SU-DHL-6 (cell line): ENCODE data around the gene STK39.

Experiments used
- H2AFZ ChIP-seq: fragments of 200-600 bp; sonication (generic); 2 replicates; pipeline ENCODE4 v1.6.1; 2014; ENCODE audit warnings: low read depth, mild to moderate bottlenecking, moderate library complexity, mixed read lengths, antibody characterized with exemption, low read length; ENCODE audit not compliant: severe bottlenecking
- H3F3A ChIP-seq: fragments of 200-600 bp; shearing (Covaris generic); 2 replicates; pipeline ENCODE4 v1.6.0; 2016; ENCODE audit warnings: antibody characterized with exemption, mild to moderate bottlenecking; ENCODE audit not compliant: insufficient read depth
- H3K27ac ChIP-seq: fragments of 200-600 bp; sonication (generic); 2 replicates; pipeline ENCODE4 v1.5.1; 2016; ENCODE audit warnings: low read depth, mild to moderate bottlenecking, low read length, moderate library complexity, mixed read lengths
- H3K27me3 ChIP-seq: fragments of 200-600 bp; sonication (generic), shearing (Covaris generic); 2 replicates; pipeline ENCODE4 v1.6.0; 2014; ENCODE audit warnings: mild to moderate bottlenecking, low read length
- H3K36me3 ChIP-seq: fragments of 200-600 bp; sonication (generic); 2 replicates; pipeline ENCODE4 v1.6.1; 2014; ENCODE audit warnings: mild to moderate bottlenecking, low read length, mixed read lengths
- H3K4me2 ChIP-seq: fragments of 300-600, 200-600 bp; shearing (Covaris generic), sonication (generic); 2 replicates; pipeline ENCODE4 v1.6.0; 2014; ENCODE audit warnings: low read length, low read depth, mild to moderate bottlenecking; ENCODE audit not compliant: poor library complexity, severe bottlenecking
- H3K4me3 ChIP-seq: fragments of 200-600 bp; sonication (generic); 2 replicates; pipeline ENCODE4 v1.5.1; 2014; ENCODE audit warnings: antibody characterized with exemption, low read length, mild to moderate bottlenecking, mixed read lengths; ENCODE audit not compliant: insufficient read depth, poor library complexity, severe bottlenecking
- H3K79me2 ChIP-seq: fragments of 200-600 bp; sonication (generic); 2 replicates; pipeline ENCODE4 v1.6.1; 2014; ENCODE audit warnings: mild to moderate bottlenecking, low read length, moderate library complexity; ENCODE audit not compliant: insufficient read depth
- H3K9ac ChIP-seq: fragments of 200-600 bp; sonication (generic); 2 replicates; pipeline ENCODE4 v1.7.0; 2014; ENCODE audit warnings: mild to moderate bottlenecking, low read length
- H3K9me2 ChIP-seq: fragments of 200-600 bp; sonication (generic); replicated peaks from 2 replicates; pipeline ENCODE4 v1.6.1; 2014; ENCODE audit warnings: low read length; ENCODE audit not compliant: insufficient read depth
- H3K9me3 ChIP-seq: fragments of 200-600 bp; sonication (generic); 2 replicates; pipeline ENCODE4 v1.6.1; 2014; ENCODE audit warnings: low read length, mixed read lengths; ENCODE audit not compliant: insufficient read depth
- H4K20me1 ChIP-seq: fragments of 200-600 bp; sonication (generic); 2 replicates; pipeline ENCODE4 v1.6.1; 2014; ENCODE audit warnings: low read depth, mild to moderate bottlenecking, antibody characterized with exemption, low read length, moderate library complexity, mixed read lengths
- CTCF ChIP-seq: fragments of 200-600 bp; sonication (generic); IDR thresholded peaks from one replicate; pipeline ENCODE4 v1.5.1; 2017; ENCODE audit warnings: antibody characterized with exemption, mild to moderate bottlenecking, low read length, moderate library complexity; ENCODE audit not compliant: insufficient read depth, poor library complexity, severe bottlenecking
- EZH2phosphoT487 ChIP-seq: fragments of 200-600 bp; sonication (generic), shearing (Covaris generic); conservative IDR thresholded peaks from 2 replicates; pipeline ENCODE4 v1.6.1; 2018; ENCODE audit warnings: mild to moderate bottlenecking, antibody characterized with exemption, low read length, moderate library complexity, mixed read lengths

The STK39 gene

GRCh38 chr2:167981945-167982344 lies 265.4 kb downstream of the STK39 start:
- Histone ChIP-seq H4K20me1 (no peaks in the 10 kb centered on the region), H3K4me2 (no peak overlapping the region), H2AFZ (no peak overlapping the region), H3K36me3 (no peaks in the 10 kb centered on the region), H3K79me2 (no peaks in the 10 kb centered on the region), H3K27me3 (no peaks in the 10 kb centered on the region), H3K9me3 (no peaks in the 10 kb centered on the region), H3K9me2 (no peaks in the 10 kb centered on the region), H3K9ac (no peak overlapping the region), H3K4me3 (no peak overlapping the region), H3F3A (no peaks in the 10 kb centered on the region), H3K27ac (no peak overlapping the region)
- TF ChIP-seq CTCF: no peak
- no peak for TF ChIP-seq EZH2phosphoT487

GRCh38 chr2:167980439-167980838 lies 267.0 kb downstream of the STK39 start:
- Histone ChIP-seq H3K9ac (no peak overlapping the region), H3K27ac (no peak overlapping the region), H3K36me3 (no peaks in the 10 kb centered on the region), H4K20me1 (no peaks in the 10 kb centered on the region), H3F3A (no peaks in the 10 kb centered on the region), H3K9me3 (0 out of 2 replicates have a peak, but pooled peaks cover 5% of the 10 kb centered on the region), H2AFZ (no peak overlapping the region), H3K4me3 (no peak overlapping the region), H3K27me3 (no peaks in the 10 kb centered on the region), H3K4me2 (no peak overlapping the region), H3K9me2 (no peaks in the 10 kb centered on the region), H3K79me2 (no peaks in the 10 kb centered on the region)
- TF ChIP-seq EZH2phosphoT487 (no peak), CTCF (no peak)

- H3K9me3 ChIP-seq: peaks cover 30% of the 10 kb centered on the region; the same call in 1 of the 2 replicates
Measured at GRCh38 chr2:167972746-167973145, 274.6 kb downstream of the STK39 start.

More at GRCh38 chr2:167972746-167973145, 274.6 kb downstream of the STK39 start:
- H3K9ac ChIP-seq: no peak overlapping the region
- H4K20me1 ChIP-seq: no peaks in the 10 kb centered on the region
- H2AFZ ChIP-seq: no peak overlapping the region
- no peaks in the 10 kb centered on the region for H3K27me3 ChIP-seq
- no peaks in the 10 kb centered on the region for H3K79me2 ChIP-seq
- H3K4me3 ChIP-seq: no peak overlapping the region
- no peaks in the 10 kb centered on the region for H3K9me2 ChIP-seq
- H3F3A ChIP-seq: no peaks in the 10 kb centered on the region
- H3K27ac ChIP-seq: no peak overlapping the region
- no peak overlapping the region for H3K4me2 ChIP-seq
- H3K36me3 ChIP-seq: peaks cover 5% of the 10 kb centered on the region; the same call in 1 of the 2 replicates
- no peak for TF ChIP-seq CTCF
- no peak for TF ChIP-seq EZH2phosphoT487
